Measurements from ENCODE around the gene PHB1. TPM values are rescaled to one million over a fixed set of nuclear protein-coding genes. Genes with fewer than 3 reads are reported as not detected.
"Not testable (repeated sequence)": the region's sequence is repeated elsewhere in the genome, so short reads cannot be mapped to it uniquely, and the experiment has no call there.

The PHB1 gene
- total RNA-seq, 2 experiments from 2014 or later, result 390 to 404 TPM

DNA sequence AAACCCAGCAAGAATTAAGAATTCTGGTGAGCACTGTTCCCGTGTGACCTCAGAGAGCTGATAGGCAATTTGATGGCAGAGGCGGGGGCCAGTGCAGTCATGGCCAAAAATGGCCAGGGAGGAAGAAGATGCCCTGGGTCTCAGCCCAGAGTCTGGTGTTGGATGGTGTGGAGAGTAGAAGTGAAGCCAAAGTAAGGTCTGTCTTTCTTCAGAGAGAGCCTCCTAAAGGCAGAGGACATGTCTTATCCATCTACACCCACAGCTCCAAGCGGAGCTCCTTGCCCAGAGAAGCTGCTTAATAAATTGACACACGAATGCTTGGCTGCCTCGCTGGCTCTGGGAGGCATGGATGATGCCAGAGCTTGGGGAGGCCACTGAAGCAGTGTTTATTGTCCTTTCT is 32.9 kb downstream of the PHB1 start:
- H3K36me3 Mint-ChIP-seq (ENCODE audit: low read depth), result no peaks in the 10 kb centered on the region
- intact Hi-C loops (cut with micrococcal nuclease), result no loop called here
- H3K4me1 Mint-ChIP-seq (ENCODE audit: low read depth), result no peaks in the 10 kb centered on the region
- no peaks in the 10 kb centered on the region for H3K9me3 Mint-ChIP-seq
- DNase-seq, result no peak
- no peak overlapping the region for H3K27ac Mint-ChIP-seq
- CTCF ChIA-PET, result interaction anchor here (0.8 to 1.2 kb wide), 3 partner anchors 10 to 15 kb away, joined by 3 to 6 read pairs (median 3); no protein-coding TSS in a partner anchor
- no peaks in the 10 kb centered on the region for H3K27me3 Mint-ChIP-seq (ENCODE audit: low read depth)
- H3K4me3 Mint-ChIP-seq, result no peak overlapping the region

DNA sequence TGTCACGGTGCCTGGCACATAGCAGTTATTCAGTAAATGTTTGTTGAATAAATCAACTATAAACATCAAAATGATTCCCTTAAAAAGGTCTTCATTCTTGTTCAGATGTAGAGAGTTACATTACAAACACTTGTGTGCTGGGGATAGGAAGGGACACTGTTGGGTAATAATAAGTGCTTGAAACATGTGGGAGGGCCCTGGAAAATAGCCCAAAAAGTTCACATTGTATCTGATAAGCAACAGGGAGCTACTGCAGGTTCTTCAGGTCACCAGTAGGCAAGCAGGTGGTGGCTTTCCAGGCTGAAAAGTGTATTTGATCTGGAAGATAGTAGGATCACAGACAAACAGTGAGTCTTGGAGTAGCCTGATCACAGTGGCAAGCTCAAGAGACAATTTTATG is 33.6 kb downstream of the PHB1 start:
- CTCF ChIA-PET, result interaction anchor here (0.8 to 1.2 kb wide), 4 partner anchors 10 to 14 kb away, joined by 3 to 6 read pairs (median 3); no protein-coding TSS in a partner anchor
- Mint-ChIP-seq H3K4me3 (no peak overlapping the region), H3K36me3 (ENCODE audit: low read depth) (no peaks in the 10 kb centered on the region), H3K4me1 (ENCODE audit: low read depth) (no peaks in the 10 kb centered on the region), H3K27me3 (ENCODE audit: low read depth) (no peaks in the 10 kb centered on the region), H3K27ac (no peak overlapping the region), H3K9me3 (no peaks in the 10 kb centered on the region)
- intact Hi-C loops (cut with micrococcal nuclease), result no loop called here
- no peak for DNase-seq

DNA sequence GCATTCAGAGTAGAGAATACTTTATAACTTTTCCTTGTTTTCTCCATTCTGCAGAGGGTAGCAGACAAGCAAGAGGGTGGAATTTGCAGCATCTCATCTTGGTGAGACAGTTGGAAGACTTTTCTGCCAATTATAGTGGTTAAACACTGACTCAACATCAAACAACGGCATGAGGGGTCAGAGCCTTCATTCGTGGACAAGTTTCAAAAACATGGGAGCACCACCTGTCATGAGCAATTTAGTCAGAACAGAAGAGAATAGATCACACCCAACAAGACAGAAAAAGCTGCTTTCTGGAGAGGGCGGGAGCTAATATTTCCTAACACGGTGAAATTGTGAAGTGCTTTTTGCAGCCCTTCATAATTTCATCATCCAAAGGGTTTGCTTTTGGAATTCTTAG is 34.8 kb downstream of the PHB1 start:
- Mint-ChIP-seq H3K4me1 (ENCODE audit: low read depth) (no peaks in the 10 kb centered on the region), H3K27me3 (ENCODE audit: low read depth) (no peaks in the 10 kb centered on the region), H3K9me3 (no peaks in the 10 kb centered on the region), H3K4me3 (no peak overlapping the region), H3K36me3 (ENCODE audit: low read depth) (no peaks in the 10 kb centered on the region), H3K27ac (no peak overlapping the region)
- intact Hi-C loops (cut with micrococcal nuclease), result no loop called here
- no peak for DNase-seq
- CTCF ChIA-PET, result no interaction called here

DNA sequence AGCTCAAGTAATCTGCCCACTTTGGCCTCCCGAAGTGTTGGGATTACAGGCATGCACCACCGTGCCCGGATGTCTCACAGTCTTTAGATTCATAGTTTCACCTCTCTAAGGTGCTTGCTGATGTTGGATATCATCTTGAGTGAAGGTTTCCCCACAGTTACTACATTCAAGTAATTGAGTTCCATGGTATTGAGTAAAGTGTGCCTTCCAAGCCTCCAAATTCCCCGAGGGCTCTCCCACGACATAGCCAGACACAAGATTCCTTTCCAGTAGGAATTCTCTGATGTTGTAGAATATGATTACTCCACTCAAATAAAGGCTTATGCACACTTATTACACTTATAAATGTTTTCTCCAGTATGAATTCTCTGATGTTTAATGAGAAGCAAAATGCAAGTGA is 36.4 kb downstream of the PHB1 start:
- CTCF ChIA-PET, result no interaction called here
- Mint-ChIP-seq H3K27me3 (ENCODE audit: low read depth) (no peaks in the 10 kb centered on the region), H3K4me1 (ENCODE audit: low read depth) (no peaks in the 10 kb centered on the region), H3K9me3 (no peaks in the 10 kb centered on the region), H3K4me3 (no peak overlapping the region), H3K36me3 (ENCODE audit: low read depth) (no peaks in the 10 kb centered on the region), H3K27ac (no peak overlapping the region)
- intact Hi-C loops (cut with micrococcal nuclease), result no loop called here
- DNase-seq, result no peak

DNA sequence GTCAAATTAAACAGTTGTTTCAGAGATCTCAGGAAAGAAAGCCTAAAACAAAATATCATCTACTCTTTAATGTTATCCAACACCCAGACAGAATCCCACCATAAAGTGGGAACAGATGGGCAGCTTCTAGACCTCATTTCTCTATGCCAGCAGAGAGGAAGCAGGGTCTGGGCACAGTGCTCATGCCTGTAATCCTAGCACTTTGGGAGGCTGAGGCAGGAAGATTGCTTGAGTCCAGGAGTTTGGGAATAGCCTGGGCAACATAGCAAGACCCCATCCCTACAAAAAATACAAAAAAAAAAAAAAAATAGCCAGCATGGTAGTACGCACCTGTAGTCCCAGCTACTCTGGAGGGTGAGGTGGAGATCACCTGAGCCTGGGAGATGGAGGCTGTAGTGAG is 39.1 kb downstream of the PHB1 start:
- no peaks in the 10 kb centered on the region for H3K36me3 Mint-ChIP-seq (ENCODE audit: low read depth)
- no peaks in the 10 kb centered on the region for H3K4me1 Mint-ChIP-seq (ENCODE audit: low read depth)
- H3K27ac Mint-ChIP-seq, result no peak overlapping the region
- CTCF ChIA-PET, result interaction anchor here (1.5 kb wide), 1 partner anchor 33 kb away, joined by 4 read pairs; no protein-coding TSS in a partner anchor
- no peaks in the 10 kb centered on the region for H3K9me3 Mint-ChIP-seq
- intact Hi-C loops (cut with micrococcal nuclease), result no loop called here
- DNase-seq, result no peak
- H3K4me3 Mint-ChIP-seq, result no peak overlapping the region
- no peaks in the 10 kb centered on the region for H3K27me3 Mint-ChIP-seq (ENCODE audit: low read depth)

DNA sequence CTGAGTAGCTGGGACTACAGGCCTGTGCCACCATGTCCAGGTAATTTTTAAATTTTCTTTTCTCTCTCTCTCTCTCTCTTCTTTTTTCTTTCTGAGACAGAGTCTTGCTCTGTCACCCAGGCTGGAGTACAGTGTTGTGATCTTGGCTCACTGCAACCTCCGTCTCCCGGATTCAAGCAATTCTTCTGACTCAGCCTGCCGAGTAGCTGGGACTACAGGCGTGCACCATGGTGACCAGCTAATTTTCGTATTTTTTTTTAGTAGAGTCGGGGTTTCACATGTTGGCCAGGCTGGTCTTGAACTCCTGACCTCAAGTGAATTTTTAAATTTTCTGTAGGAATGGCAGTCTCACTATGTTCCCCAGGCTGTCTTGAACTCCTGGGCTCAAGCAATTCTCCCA is 41.6 kb downstream of the PHB1 start:
- Mint-ChIP-seq H3K4me1 (ENCODE audit: low read depth) (no peaks in the 10 kb centered on the region), H3K36me3 (ENCODE audit: low read depth) (no peaks in the 10 kb centered on the region), H3K27me3 (ENCODE audit: low read depth) (no peaks in the 10 kb centered on the region), H3K4me3 (no peak overlapping the region), H3K9me3 (no peaks in the 10 kb centered on the region), H3K27ac (no peak overlapping the region)
- CTCF ChIA-PET, result no interaction called here
- no peak for DNase-seq
- intact Hi-C loops (cut with micrococcal nuclease), result no loop called here

DNA sequence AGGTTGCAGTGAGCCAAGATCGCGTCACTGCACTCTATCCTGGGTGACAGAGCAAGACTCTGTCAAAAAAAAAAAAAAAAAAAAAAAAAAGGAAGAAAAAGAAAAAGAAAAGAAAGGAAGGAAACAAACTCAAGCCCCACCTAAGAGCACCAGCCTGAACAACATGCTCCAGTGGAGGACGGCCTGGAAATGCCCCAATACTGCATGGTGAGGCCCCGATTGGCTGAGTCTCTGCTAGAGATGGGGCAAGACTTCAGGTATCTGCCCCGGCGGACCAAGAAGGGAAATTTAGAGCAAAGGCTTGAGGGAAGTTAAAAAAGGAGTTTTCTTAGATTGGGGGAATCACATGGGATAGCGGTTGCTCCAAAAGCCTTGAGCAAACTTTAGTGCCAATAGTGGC is 42.3 kb downstream of the PHB1 start:
- CTCF ChIA-PET, result no interaction called here
- intact Hi-C loops (cut with micrococcal nuclease), result no loop called here
- no peak overlapping the region for H3K4me3 Mint-ChIP-seq
- H3K27ac Mint-ChIP-seq, result no peak overlapping the region
- H3K27me3 Mint-ChIP-seq (ENCODE audit: low read depth), result no peaks in the 10 kb centered on the region
- H3K4me1 Mint-ChIP-seq (ENCODE audit: low read depth), result no peaks in the 10 kb centered on the region
- no peaks in the 10 kb centered on the region for H3K9me3 Mint-ChIP-seq
- no peaks in the 10 kb centered on the region for H3K36me3 Mint-ChIP-seq (ENCODE audit: low read depth)
- DNase-seq, result no peak

DNA sequence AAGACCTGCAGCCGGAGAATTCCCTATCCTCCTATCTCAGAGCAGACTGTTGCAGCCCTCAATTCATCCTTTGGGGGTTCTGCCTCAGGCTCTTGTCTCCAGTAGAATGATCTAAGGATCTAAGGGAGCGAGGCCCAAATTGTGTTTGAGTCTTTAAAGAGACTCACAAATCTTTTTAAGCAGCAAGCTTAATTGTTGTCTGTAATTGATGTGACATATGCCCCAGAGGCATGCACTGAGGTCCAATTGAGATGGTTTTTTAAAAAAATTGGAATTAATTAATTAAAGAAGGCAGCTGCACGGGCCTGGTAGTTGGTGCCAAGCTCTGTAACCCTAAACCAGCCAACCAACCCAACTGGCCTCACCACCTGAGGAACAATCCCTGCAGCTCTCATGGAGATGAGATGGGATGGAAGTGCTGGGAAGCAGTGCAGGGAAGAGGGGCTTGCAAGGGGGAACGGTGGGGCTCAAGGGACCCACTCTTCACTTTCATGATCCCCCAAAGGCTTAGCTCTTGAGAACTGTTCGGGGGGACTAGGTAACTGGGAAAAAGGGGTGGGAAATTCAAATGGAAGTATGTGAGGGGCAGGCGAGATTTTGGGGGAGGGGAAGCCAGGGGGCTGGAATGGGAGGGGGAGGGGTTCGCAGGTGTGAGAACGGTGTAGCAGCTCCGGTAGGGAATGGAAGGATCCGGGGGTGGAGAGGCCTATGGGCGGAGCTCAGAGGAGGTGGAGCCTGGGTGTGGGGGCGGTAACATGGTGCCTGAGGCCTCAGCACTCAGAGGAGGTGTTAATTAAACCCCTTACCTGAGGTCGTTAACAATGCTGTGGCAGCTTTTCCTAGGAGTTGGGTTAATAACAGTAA is 43.5 kb downstream of the PHB1 start:
- Mint-ChIP-seq H3K4me3 (no peak overlapping the region), H3K36me3 (ENCODE audit: low read depth) (no peaks in the 10 kb centered on the region), H3K27me3 (ENCODE audit: low read depth) (no peaks in the 10 kb centered on the region), H3K4me1 (ENCODE audit: low read depth) (no peaks in the 10 kb centered on the region), H3K27ac (no peak overlapping the region), H3K9me3 (no peaks in the 10 kb centered on the region)
- intact Hi-C loops (cut with micrococcal nuclease), result no loop called here
- CTCF ChIA-PET, result interaction anchor here (0.6 to 0.9 kb wide), 5 partner anchors 10 to 449 kb away, joined by 3 read pairs; no protein-coding TSS in a partner anchor
- no peak for DNase-seq

DNA sequence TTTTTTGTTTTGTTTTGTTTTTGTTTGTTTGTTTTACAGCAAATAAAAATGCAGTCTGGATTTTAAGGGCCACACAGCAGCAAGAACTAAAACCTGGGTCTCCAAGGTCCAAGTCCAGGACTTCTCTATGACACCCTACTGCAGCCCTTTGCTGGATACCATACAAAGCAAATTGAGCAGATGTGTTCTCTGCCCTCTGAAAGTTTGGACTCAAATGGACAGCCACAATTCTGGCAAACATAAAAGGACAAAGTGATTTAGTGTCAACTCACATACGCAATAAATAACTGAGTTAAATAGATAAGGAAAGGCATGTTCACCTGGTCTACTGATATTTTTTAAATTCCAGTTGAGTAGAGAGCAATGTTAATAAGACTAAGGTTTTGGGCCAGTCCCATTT is 44.9 kb downstream of the PHB1 start:
- no peak overlapping the region for H3K27ac Mint-ChIP-seq
- H3K27me3 Mint-ChIP-seq (ENCODE audit: low read depth), result no peaks in the 10 kb centered on the region
- no peak for DNase-seq
- H3K4me3 Mint-ChIP-seq, result no peak overlapping the region
- CTCF ChIA-PET, result interaction anchor here (0.6 to 6.4 kb wide), 9 partner anchors 11 to 73 kb away, joined by 3 to 105 read pairs (median 6); no protein-coding TSS in a partner anchor
- H3K9me3 Mint-ChIP-seq, result no peaks in the 10 kb centered on the region
- no peaks in the 10 kb centered on the region for H3K36me3 Mint-ChIP-seq (ENCODE audit: low read depth)
- H3K4me1 Mint-ChIP-seq (ENCODE audit: low read depth), result no peaks in the 10 kb centered on the region
- intact Hi-C loops (cut with micrococcal nuclease), result no loop called here

DNA sequence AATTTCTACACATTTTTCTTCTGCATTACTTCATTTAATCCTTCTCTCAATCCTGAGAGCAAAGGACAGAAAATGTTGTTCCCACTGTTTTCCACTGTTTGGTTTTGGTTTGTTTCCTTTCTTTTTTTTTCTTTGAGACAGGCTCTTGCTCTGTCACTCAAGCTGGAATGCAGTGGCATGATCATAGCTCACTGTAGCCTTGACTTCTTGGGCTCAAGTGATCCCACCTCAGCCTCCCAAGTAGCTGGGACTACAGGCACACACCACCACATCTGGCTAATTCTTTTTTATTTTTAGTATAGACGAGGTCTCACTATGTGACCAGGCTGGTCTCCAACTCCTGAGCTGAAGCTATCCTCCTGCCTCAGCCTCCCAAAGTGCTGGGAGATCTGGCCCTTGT is 45.6 kb downstream of the PHB1 start:
- Mint-ChIP-seq H3K36me3 (ENCODE audit: low read depth) (no peaks in the 10 kb centered on the region), H3K27me3 (ENCODE audit: low read depth) (no peaks in the 10 kb centered on the region), H3K4me3 (no peak overlapping the region), H3K4me1 (ENCODE audit: low read depth) (no peaks in the 10 kb centered on the region), H3K9me3 (no peaks in the 10 kb centered on the region), H3K27ac (no peak overlapping the region)
- DNase-seq, result no peak
- intact Hi-C loops (cut with micrococcal nuclease), result no loop called here
- CTCF ChIA-PET, result interaction anchor here (0.6 to 6.4 kb wide), 24 partner anchors 8 to 237 kb away, joined by 3 to 105 read pairs (median 5); no protein-coding TSS in a partner anchor

DNA sequence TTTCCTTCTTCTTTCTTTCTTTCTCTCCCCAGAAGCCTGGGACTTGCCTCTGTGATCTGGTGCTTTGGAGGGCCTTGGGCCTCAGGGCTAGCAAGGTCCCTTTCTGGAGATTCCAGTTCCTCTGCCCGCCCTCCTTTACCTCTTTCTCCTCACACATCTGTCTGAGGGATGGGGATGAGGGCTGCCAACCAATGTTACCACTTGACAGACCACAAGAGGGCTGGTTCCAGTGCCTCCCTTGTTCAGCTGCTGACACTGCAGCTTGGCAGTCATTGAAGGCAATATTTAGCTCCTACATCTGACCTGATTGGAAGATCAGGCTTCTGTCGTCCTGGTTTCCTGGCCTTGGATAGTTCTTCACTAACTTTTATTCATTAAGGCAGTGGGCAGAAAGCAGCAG is 49.0 kb downstream of the PHB1 start:
- peak; percentile 42 for DNase-seq
- Mint-ChIP-seq H3K4me3 (no peak overlapping the region), H3K36me3 (ENCODE audit: low read depth) (no peaks in the 10 kb centered on the region), H3K9me3 (no peaks in the 10 kb centered on the region), H3K27me3 (ENCODE audit: low read depth) (no peaks in the 10 kb centered on the region), H3K4me1 (ENCODE audit: low read depth) (peaks cover 5% of the 10 kb centered on the region), H3K27ac (no peak overlapping the region)
- CTCF ChIA-PET, result interaction anchor here (1.1 to 6.4 kb wide), 3 partner anchors 18 to 49 kb away, joined by 3 to 105 read pairs (median 6); no protein-coding TSS in a partner anchor
- intact Hi-C loops (cut with micrococcal nuclease), result no loop called here

DNA sequence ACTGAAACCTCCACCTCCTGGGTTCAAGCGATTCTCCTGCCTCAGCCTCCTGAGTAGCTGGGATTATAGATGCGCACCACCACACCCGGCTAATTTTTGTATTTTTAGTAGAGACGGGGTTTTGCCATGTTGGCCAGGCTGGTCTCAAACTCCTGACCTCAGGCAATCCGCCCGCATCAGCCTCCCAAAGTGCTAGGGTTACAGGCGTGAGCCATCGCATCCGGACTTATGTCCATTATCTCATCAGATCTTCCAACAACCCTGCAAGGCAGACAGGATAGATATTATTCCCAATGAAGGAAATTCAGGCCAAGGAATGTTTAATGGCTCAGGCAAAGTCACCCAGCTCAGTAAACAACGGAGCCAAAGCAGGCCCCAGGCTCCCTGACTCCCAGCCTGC is 49.6 kb downstream of the PHB1 start:
- H3K4me3 Mint-ChIP-seq; H3K9me3 Mint-ChIP-seq; H3K4me1 Mint-ChIP-seq (ENCODE audit: low read depth); H3K36me3 Mint-ChIP-seq (ENCODE audit: low read depth); DNase-seq; H3K27ac Mint-ChIP-seq; H3K27me3 Mint-ChIP-seq (ENCODE audit: low read depth); intact Hi-C loops (cut with micrococcal nuclease): not testable (repeated sequence)
- CTCF ChIA-PET, result interaction anchor here (1.0 to 6.4 kb wide), 5 partner anchors 15 to 48 kb away, joined by 3 to 105 read pairs (median 5); no protein-coding TSS in a partner anchor

DNA sequence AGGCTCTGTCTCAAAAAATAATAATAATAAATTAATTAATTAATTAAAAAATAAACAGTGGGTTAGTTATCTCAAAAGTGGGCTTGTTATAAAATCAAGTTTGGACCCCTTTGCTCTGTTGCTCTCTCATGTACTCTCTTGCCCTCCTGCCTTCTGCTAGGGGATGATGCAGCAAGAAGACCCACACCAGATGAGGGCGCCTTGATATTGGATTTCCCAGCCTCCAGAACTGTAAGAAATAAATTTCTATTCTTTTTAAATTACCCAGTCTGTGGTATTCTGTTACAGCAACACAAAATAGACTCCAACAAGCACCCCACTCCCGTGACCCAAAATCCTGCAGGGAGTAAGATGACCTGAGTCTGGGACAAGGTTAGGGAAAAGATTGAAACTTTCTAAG is 50.6 kb downstream of the PHB1 start:
- Mint-ChIP-seq H3K36me3 (ENCODE audit: low read depth) (no peaks in the 10 kb centered on the region), H3K4me1 (ENCODE audit: low read depth) (peaks cover 18% of the 10 kb centered on the region), H3K4me3 (no peak overlapping the region), H3K9me3 (no peaks in the 10 kb centered on the region), H3K27me3 (ENCODE audit: low read depth) (no peaks in the 10 kb centered on the region), H3K27ac (no peak overlapping the region)
- intact Hi-C loops (cut with micrococcal nuclease), result loop anchor here (5.0 kb wide), 1 partner anchor 693 kb away; the partner anchor contains the start of gene ITGA3
- no peak for DNase-seq
- CTCF ChIA-PET, result interaction anchor here (1.0 to 6.4 kb wide), 5 partner anchors 14 to 192 kb away, joined by 3 to 105 read pairs (median 4); no protein-coding TSS in a partner anchor

Measured in activated naive CD4-positive, alpha-beta T cell treated with anti-CD3 and anti-CD28 coated beads for 36 hours (primary cell).